Measurements from ENCODE around the gene CXCL12.

Gene CXCL12

DNA sequence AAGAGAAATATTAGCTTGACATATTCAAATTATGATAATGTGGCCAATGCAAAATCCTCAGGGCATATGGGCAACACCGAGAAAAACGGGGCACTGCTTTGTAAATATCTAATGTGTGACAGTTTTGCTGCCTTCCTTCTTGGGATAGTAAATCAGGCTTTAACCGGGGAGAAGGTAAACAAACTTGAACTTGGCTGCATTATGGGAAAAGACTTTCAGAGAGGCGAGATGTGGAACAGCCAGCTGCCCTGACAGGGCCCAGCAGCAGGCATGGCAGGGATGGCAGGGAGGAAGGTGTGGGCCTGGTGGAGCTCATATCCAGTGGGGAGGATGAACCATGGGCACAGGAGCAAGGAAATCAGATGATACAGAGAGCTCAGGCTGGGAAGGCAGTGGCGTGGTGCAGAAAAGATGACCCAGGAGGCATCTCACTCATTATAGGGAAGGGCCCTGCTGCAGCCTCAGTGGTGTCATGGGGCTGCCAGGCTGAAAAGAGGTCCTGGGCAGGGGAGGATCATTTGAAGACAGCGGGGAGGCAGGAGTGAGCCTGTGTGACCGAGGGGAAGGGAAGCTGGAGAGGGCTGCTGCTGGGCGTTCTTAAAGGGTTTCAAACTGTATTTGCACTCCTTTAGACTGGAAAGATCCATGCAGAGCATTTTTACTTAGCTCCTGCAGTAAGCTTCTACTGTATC lies 26.7 kb downstream of the CXCL12 start:
- no peak overlapping the region for H3K4me3 ChIP-seq (ENCODE audit: low read length)
- no peak overlapping the region for H2AFZ ChIP-seq (ENCODE audit: low read depth, low read length)
- no peaks in the 10 kb centered on the region for H3K9me3 ChIP-seq (ENCODE audit: low read length)
- no peaks in the 10 kb centered on the region for H3K27me3 ChIP-seq (ENCODE audit: insufficient read depth, low read length)
- no peaks in the 10 kb centered on the region for H3K4me1 ChIP-seq (ENCODE audit: insufficient read depth, low read length)
- H3K36me3 ChIP-seq (ENCODE audit: insufficient read depth, low read length) = no peaks in the 10 kb centered on the region

DNA sequence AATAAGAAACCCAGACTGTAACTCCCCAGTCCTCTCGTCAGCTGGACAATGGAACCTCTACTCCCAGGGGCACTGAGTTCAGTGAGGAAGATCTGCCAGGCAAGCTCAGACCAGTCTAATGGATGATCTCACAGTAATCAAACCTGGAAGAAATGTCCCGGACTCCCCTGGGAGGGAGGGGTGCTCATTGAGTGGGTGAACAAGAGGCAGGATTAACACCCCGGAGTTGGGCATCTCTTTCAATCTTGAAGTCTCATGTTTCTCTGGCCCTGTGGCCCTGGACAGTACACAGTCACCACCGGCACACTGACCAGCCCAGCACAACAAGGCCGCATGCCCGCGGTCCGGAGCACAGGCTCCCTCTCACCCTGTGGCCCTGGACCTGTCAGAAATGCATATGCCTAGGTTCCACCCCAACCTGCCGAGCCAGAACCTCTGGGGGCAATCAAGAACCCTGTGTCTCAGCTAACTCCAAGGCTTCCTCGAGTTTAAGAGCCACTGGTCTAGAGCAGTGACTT lies 27.8 kb downstream of the CXCL12 start:
- H3K4me3 ChIP-seq (ENCODE audit: low read length) = no peak overlapping the region
- no peaks in the 10 kb centered on the region for H3K27me3 ChIP-seq (ENCODE audit: insufficient read depth, low read length)
- no peaks in the 10 kb centered on the region for H3K4me1 ChIP-seq (ENCODE audit: insufficient read depth, low read length)
- no peak overlapping the region for H2AFZ ChIP-seq (ENCODE audit: low read depth, low read length)
- H3K9me3 ChIP-seq (ENCODE audit: low read length) = no peaks in the 10 kb centered on the region
- H3K36me3 ChIP-seq (ENCODE audit: insufficient read depth, low read length) = no peaks in the 10 kb centered on the region

DNA sequence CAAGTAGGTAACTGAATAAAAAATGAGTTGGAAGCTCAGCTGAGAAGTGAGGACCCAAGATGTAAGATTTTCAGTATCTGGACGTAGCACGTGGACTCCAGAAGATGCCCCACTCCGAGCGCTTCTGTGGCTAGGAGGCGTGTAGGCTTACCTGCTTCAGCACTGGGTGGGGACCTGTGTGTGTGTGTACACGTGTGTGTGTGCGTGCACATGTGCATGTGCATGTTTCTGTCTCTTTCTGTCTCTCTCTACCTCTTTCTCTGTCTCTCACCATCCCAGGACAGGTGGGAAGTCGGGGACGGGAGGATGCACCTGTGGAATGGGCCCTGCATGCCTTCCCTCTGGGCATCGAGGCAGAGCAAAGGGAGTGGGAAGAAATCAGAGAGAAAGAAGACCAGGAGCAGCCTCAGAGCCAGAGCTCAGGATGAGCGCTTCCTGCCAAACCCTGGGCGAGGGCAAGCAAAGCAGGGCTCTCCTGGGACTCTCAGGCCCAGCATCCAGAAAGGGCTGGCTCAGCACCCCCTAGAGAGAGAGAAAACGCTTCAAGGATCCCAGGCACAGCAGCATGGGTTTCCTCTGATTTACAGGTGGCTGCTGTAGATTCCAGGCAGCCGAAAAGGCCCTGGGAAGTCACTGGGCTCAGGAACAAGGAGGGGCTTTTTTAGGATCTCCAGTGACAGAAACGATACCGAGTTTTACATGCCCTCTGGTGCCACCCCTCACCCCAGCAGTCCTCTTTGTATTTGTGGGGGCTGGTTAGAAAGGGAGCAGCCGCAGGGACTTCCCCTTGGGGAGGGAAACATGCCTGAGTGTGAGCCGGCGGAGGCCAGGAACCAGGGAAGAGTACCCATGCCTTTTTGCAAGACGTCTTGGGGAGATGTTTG lies 28.5 kb downstream of the CXCL12 start:
- H3K36me3 ChIP-seq (ENCODE audit: insufficient read depth, low read length) = no peaks in the 10 kb centered on the region
- no peaks in the 10 kb centered on the region for H3K4me1 ChIP-seq (ENCODE audit: insufficient read depth, low read length)

DNA sequence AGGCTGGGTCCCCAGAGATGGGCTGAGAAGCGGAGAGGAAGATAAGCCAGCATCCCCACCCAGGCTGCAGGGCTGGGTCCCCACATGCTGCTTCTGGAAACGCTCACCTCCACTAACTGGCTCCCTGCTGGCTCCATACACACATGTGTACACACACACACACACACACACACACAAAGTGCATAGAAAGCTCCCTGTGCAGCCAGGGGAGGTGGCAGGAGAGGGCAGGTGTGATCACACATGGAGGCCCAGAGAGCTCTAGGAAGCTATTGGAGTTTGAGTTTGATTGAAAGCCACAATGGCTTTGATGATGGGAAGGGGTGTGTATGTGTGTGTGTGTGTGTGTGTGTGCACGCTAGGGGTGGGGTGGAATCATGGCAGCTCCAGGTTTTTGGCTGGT lies 29.3 kb downstream of the CXCL12 start:
- no peaks in the 10 kb centered on the region for H3K9me3 ChIP-seq (ENCODE audit: low read length)
- no peaks in the 10 kb centered on the region for H3K27me3 ChIP-seq (ENCODE audit: insufficient read depth, low read length)
- H3K4me1 ChIP-seq (ENCODE audit: insufficient read depth, low read length) = no peaks in the 10 kb centered on the region
- H2AFZ ChIP-seq (ENCODE audit: low read depth, low read length) = no peak overlapping the region
- no peaks in the 10 kb centered on the region for H3K36me3 ChIP-seq (ENCODE audit: insufficient read depth, low read length)
- no peak overlapping the region for H3K4me3 ChIP-seq (ENCODE audit: low read length)

More for the DNA sequence above, 28.5 kb downstream of the CXCL12 start:
- Histone ChIP-seq H3K27me3 (ENCODE audit: insufficient read depth, low read length) (no peaks in the 10 kb centered on the region), H3K4me3 (ENCODE audit: low read length) (no peak overlapping the region), H3K9me3 (ENCODE audit: low read length) (no peaks in the 10 kb centered on the region), H2AFZ (ENCODE audit: low read depth, low read length) (no peak overlapping the region)

DNA sequence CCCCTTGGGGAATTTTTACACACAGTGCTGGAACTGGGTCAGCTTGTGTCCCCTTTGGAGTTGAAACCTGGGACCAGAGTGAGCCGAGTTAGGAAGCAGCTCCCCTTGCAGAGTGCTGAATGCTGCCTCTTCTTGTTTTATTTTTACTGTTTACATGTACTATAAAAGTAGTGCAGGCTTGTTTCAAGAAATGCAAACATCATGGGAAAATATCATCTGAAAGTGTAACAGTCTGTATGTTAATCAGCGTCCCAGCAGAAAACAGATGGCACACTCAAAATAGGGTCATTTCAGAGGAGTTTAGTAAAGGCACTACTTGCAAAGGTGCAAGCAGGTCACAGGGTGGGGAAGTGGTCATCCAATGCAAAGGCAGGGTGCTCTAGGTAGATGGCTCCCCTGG lies 30.1 kb downstream of the CXCL12 start:
- H3K9me3 ChIP-seq (ENCODE audit: low read length) = no peaks in the 10 kb centered on the region

DNA sequence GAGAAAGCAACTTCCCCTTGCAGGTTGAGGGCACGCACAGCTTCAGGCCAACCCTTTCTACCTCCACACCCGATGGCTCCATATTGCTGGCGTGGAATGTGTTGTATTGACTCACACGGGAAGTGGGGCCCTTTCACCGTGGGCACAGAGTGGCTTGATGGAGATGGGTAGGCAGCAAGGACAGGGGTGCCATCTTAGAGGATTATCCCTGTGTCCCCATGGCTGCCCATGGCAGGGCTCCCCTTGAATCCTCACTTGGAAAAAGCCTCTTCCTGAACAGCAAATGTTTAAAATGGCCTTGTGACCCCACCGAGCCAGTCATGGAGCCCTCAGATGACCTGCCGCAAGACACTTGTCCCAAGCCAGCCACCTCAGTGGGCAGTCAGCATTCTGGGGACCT lies 31.2 kb downstream of the CXCL12 start:
- Histone ChIP-seq H2AFZ (ENCODE audit: low read depth, low read length) (no peak overlapping the region), H3K36me3 (ENCODE audit: insufficient read depth, low read length) (no peaks in the 10 kb centered on the region), H3K27me3 (ENCODE audit: insufficient read depth, low read length) (no peaks in the 10 kb centered on the region), H3K4me3 (ENCODE audit: low read length) (no peak overlapping the region), H3K4me1 (ENCODE audit: insufficient read depth, low read length) (no peaks in the 10 kb centered on the region), H3K9me3 (ENCODE audit: low read length) (no peaks in the 10 kb centered on the region)

More for the DNA sequence above, 30.1 kb downstream of the CXCL12 start:
- H3K27me3 ChIP-seq (ENCODE audit: insufficient read depth, low read length) = no peaks in the 10 kb centered on the region
- H3K4me1 ChIP-seq (ENCODE audit: insufficient read depth, low read length) = no peaks in the 10 kb centered on the region
- H3K4me3 ChIP-seq (ENCODE audit: low read length) = no peak overlapping the region
- no peaks in the 10 kb centered on the region for H3K36me3 ChIP-seq (ENCODE audit: insufficient read depth, low read length)
- H2AFZ ChIP-seq (ENCODE audit: low read depth, low read length) = no peak overlapping the region

DNA sequence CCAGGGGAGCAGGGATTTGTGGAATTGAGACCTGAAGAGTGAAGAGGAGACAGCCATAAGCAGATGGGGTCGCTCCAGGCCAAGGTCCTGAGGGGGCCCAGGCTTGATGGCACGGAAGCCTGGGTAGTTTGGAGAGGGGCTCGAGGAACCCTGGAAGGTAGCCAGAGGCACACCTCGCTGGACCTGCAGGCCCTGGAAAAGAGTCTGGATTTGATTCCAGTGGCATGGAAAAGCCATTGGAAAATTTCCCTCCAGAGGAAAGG lies 31.8 kb downstream of the CXCL12 start:
- H3K4me3 ChIP-seq (ENCODE audit: low read length) = no peak overlapping the region
- H2AFZ ChIP-seq (ENCODE audit: low read depth, low read length) = no peak overlapping the region
- H3K36me3 ChIP-seq (ENCODE audit: insufficient read depth, low read length) = no peaks in the 10 kb centered on the region
- no peaks in the 10 kb centered on the region for H3K27me3 ChIP-seq (ENCODE audit: insufficient read depth, low read length)
- H3K9me3 ChIP-seq (ENCODE audit: low read length) = no peaks in the 10 kb centered on the region
- no peaks in the 10 kb centered on the region for H3K4me1 ChIP-seq (ENCODE audit: insufficient read depth, low read length)

DNA sequence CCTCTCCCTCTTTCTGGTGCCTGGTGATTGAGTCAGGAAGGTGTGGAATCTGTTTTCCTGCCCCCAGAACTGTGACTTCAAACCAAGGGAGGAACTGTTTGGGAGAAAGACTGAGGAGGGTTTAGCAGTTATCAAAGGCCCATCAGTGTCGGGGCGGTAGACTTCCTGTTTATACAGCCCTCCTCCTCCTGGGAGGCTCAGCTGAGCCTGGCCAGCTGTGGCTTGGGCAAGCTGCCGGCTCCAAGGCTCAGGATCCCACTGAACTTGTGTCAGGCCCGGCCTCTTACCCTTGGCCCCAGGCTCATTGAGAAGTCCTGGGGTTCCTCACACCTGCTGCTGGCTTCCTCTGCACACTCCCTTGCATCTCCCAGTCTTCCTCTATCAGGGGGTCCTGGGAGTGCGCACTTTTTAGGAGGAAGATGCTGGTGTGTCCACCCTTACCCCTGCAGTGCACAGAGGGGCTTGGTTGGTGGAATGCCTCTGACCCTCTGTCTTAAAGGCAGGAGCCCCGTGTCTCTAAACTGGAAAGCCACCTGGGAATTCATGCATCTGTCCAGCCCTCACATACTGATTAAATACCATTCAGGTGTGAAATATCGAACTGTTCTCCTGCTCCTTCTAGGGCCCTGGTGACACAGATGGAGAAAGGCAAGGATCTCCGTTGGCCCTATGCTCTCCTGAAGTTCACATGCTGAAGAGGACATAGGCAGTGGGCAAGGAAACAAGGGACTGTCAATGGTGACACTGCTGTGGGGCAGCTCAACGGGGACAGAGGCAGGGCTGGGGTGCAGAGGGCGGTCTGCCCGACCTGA lies 32.4 kb downstream of the CXCL12 start:
- Histone ChIP-seq H2AFZ (ENCODE audit: low read depth, low read length) (no peak overlapping the region), H3K4me1 (ENCODE audit: insufficient read depth, low read length) (no peaks in the 10 kb centered on the region), H3K9me3 (ENCODE audit: low read length) (no peaks in the 10 kb centered on the region), H3K27me3 (ENCODE audit: insufficient read depth, low read length) (no peaks in the 10 kb centered on the region), H3K4me3 (ENCODE audit: low read length) (no peak overlapping the region), H3K36me3 (ENCODE audit: insufficient read depth, low read length) (no peaks in the 10 kb centered on the region)

DNA sequence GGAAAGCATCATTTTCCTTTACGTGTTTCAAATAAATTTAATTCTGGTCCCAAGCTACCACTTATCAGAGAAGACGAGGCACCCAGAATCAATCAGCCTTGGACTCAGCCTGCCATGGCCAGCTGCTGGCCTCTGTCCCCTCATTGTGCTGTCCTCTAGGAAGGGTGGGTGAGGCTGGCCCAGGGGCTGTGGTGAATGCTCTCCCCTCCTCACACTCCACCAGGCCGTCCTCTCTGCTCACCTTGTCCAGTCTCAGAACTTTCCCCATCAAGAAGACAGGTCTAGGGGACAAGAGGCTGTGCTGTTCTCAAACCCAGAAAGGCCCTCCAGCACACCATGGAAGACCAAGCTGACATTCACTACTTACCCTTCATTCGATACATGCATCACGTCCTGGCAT lies 36.4 kb downstream of the CXCL12 start:
- H3K4me1 ChIP-seq (ENCODE audit: insufficient read depth, low read length) = no peaks in the 10 kb centered on the region
- H3K9me3 ChIP-seq (ENCODE audit: low read length) = no peaks in the 10 kb centered on the region
- H3K36me3 ChIP-seq (ENCODE audit: insufficient read depth, low read length) = no peaks in the 10 kb centered on the region
- no peak overlapping the region for H3K4me3 ChIP-seq (ENCODE audit: low read length)
- H3K27me3 ChIP-seq (ENCODE audit: insufficient read depth, low read length) = no peaks in the 10 kb centered on the region
- no peak overlapping the region for H2AFZ ChIP-seq (ENCODE audit: low read depth, low read length)

DNA sequence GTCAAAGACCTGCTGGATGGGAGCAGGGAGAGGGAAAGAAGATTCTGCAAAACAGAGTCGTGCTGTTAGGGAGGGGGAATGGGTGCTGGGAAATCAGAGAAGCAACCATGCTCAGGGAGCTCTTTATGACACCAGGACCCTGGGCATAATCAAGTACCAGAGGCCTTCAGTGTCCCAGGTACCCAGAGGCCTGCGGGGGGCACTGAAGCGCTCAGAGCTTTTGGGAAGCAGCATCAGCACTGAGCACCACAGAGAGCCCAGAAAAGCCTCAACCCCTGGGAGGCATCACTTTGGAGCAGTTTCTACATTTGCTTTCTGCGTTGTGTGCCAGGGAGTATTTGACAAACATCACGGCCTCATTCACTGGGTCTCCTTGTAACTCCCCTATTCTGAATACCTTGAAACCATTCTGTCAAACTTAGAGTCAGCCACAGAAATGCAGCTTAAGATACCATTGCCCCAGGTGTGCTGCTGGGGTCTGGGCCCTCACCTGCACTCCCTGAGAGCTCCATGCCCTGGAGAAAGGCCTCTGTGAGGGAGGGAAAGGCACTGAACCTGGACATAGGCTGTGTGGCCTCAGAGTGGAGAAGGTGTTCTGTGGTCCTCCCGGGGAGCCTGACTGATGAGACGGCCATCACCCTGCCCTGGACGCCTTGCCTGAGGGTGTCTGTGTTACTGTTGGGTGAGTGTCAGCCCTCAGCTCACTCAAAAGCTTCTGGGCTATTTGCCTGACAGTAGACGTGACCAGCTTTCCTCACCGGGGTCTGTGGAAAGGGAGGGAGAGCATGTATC lies 37.1 kb downstream of the CXCL12 start:
- H3K27me3 ChIP-seq (ENCODE audit: insufficient read depth, low read length) = no peaks in the 10 kb centered on the region
- no peaks in the 10 kb centered on the region for H3K36me3 ChIP-seq (ENCODE audit: insufficient read depth, low read length)
- no peaks in the 10 kb centered on the region for H3K4me1 ChIP-seq (ENCODE audit: insufficient read depth, low read length)
- H2AFZ ChIP-seq (ENCODE audit: low read depth, low read length) = no peak overlapping the region
- no peaks in the 10 kb centered on the region for H3K9me3 ChIP-seq (ENCODE audit: low read length)
- no peak overlapping the region for H3K4me3 ChIP-seq (ENCODE audit: low read length)

DNA sequence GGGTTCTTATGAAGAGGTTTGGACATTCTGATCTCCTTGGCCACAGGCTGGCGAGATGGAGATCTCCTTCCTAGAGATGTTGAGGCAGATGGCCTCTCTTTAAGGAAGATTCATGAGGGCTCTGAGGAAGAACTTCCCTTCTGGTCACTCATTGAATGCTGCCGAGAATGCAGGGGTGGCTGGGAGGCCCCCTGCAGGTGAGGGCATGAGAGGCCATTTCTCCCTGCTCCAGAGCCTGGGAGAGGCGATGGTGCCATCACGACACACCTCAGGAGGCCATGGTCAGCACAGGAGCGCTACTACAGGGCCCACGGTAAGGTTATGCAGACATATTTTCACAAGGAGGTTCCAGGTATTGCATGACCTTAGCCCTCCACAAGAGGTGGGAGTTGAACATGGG lies 40.2 kb downstream of the CXCL12 start:
- Histone ChIP-seq H3K36me3 (ENCODE audit: insufficient read depth, low read length) (no peaks in the 10 kb centered on the region), H2AFZ (ENCODE audit: low read depth, low read length) (no peak overlapping the region), H3K4me1 (ENCODE audit: insufficient read depth, low read length) (no peaks in the 10 kb centered on the region), H3K9me3 (ENCODE audit: low read length) (no peaks in the 10 kb centered on the region), H3K27me3 (ENCODE audit: insufficient read depth, low read length) (no peaks in the 10 kb centered on the region), H3K4me3 (ENCODE audit: low read length) (no peak overlapping the region)

DNA sequence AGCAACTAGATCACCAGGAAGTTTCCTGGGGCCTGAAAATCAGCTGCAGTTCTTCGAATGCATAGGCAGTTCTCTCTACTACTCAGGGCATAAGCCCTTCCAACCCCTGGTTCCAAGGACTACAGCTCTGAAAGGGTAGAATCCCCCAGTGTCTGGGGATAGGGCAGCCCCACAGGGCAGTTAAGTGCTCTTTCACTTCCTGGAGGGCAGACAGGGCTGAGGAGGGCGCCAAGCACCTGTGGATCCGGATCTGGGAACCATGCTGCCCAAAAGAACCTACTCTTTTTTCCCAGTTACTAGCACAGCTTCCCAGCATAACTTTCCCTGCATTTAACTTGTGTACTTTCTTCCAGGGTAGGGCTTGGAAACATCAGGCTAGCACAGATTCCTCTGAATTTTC lies 41.1 kb downstream of the CXCL12 start:
- H3K9me3 ChIP-seq (ENCODE audit: low read length) = no peaks in the 10 kb centered on the region
- H3K4me3 ChIP-seq (ENCODE audit: low read length) = no peak overlapping the region
- no peak overlapping the region for H2AFZ ChIP-seq (ENCODE audit: low read depth, low read length)
- H3K36me3 ChIP-seq (ENCODE audit: insufficient read depth, low read length) = no peaks in the 10 kb centered on the region
- no peaks in the 10 kb centered on the region for H3K4me1 ChIP-seq (ENCODE audit: insufficient read depth, low read length)
- no peaks in the 10 kb centered on the region for H3K27me3 ChIP-seq (ENCODE audit: insufficient read depth, low read length)
